Measurements from ENCODE around the gene CSNK1A1.

CSNK1A1 gene

DNA sequence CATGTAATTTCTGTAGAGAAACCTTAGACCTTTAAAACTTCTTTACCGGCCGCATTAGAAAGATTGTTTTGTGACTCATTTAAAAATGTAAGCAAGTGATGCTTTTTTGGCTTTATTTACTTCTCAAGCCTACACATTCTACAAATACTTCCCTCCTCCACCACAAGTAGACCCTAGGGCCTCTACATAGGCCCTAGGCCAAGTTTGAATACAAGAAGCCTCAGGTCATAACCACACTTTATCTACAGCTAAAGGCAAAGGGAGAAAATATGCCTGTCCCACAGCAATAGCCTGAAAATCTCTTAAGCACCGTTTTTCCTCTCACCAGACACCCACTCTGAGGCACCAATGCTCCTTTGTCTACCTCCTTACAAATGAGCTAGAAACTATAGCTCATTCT, 53.9 kb downstream of the CSNK1A1 start:
- WGBS (ENCODE audit: extremely low coverage, insufficient coverage, insufficient read length) = no CpG with 5 or more reads among the region's 3 CpGs

DNA sequence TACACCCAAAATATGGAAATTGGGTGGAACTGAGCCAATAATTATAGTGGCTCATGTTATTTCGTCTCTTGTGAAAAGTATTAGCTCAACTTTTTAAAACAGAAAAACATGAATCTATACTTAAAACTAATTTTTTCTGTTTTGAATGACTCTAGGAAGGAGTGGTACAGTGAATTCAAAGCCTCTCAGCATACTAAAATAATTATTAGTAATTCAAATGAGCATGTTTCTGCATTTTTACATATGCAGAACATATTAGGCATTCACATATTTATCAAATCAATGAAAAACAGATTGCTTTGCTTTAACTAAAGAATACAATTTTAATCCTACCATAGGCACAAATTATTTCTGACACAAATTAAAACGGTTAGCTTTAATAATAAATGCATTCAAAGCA, 54.3 kb downstream of the CSNK1A1 start:
- no peak overlapping the region for H3K18ac ChIP-seq (ENCODE audit: low read length)
- no peaks in the 10 kb centered on the region for H3K79me2 ChIP-seq (ENCODE audit: control insufficient read depth, insufficient read depth, low read length, poor library complexity)
- no peak overlapping the region for H3K27ac ChIP-seq (ENCODE audit: low read depth, low read length)
- peaks cover 8 to 9% of the 10 kb centered on the region in 2 experiments for H3K36me3 ChIP-seq (ENCODE audit: control insufficient read depth in 1 of 2, insufficient read depth in 2 of 2, low read length in 2 of 2)
- no peak overlapping the region for H2BK120ac ChIP-seq (ENCODE audit: insufficient read depth, low read length, poor library complexity)
- H2BK12ac ChIP-seq (ENCODE audit: low read length) = no peak overlapping the region
- H4K8ac ChIP-seq (ENCODE audit: low read depth, low read length) = no peak overlapping the region
- no peak overlapping the region for H3K23ac ChIP-seq (ENCODE audit: low read length)
- H3K4me3 ChIP-seq (ENCODE audit: low read depth, low read length) = no peak overlapping the region
- no peak overlapping the region for H4K91ac ChIP-seq (ENCODE audit: low read depth, low read length)
- H2BK5ac ChIP-seq (ENCODE audit: low read depth, low read length, poor library complexity) = no peak overlapping the region
- no peaks in the 10 kb centered on the region for H3K9me3 ChIP-seq (ENCODE audit: insufficient read depth, low read depth, low read length)
- H3K4me1 ChIP-seq (ENCODE audit: control insufficient read depth in 1 of 2, insufficient read depth in 2 of 2, low read length in 2 of 2) = peaks cover 1 to 4% of the 10 kb centered on the region in 2 experiments
- H2AFZ ChIP-seq (ENCODE audit: insufficient read depth, low read length, poor library complexity) = no peak overlapping the region
- H3K4me2 ChIP-seq (ENCODE audit: low read length) = no peak overlapping the region
- no peaks in the 10 kb centered on the region for H3K27me3 ChIP-seq (ENCODE audit: insufficient read depth, low read length)
- no peak overlapping the region for H3K9ac ChIP-seq (ENCODE audit: low read length)
- no peak for DNase-seq
- H3K4ac ChIP-seq (ENCODE audit: low read depth, low read length) = no peak overlapping the region
- no peak overlapping the region for H4K12ac ChIP-seq (ENCODE audit: low read depth, low read length)
- peaks cover 1% of the 10 kb centered on the region for H3K79me1 ChIP-seq (ENCODE audit: low read length)
- no CpG with 5 or more reads among the region's 2 CpGs for WGBS (ENCODE audit: extremely low coverage, insufficient coverage, insufficient read length)
- H2AK5ac ChIP-seq (ENCODE audit: low read length) = no peak overlapping the region
- H3K14ac ChIP-seq (ENCODE audit: low read length) = no peak overlapping the region

More for the DNA sequence above, 53.9 kb downstream of the CSNK1A1 start:
- no peak overlapping the region for H3K18ac ChIP-seq (ENCODE audit: low read length)
- no peak overlapping the region for H3K23ac ChIP-seq (ENCODE audit: low read length)
- no peak overlapping the region for H3K4me3 ChIP-seq (ENCODE audit: low read depth, low read length)
- peaks cover 8 to 12% of the 10 kb centered on the region in 2 experiments for H3K36me3 ChIP-seq (ENCODE audit: control insufficient read depth in 1 of 2, insufficient read depth in 2 of 2, low read length in 2 of 2)
- H3K79me1 ChIP-seq (ENCODE audit: low read length) = peaks cover 1% of the 10 kb centered on the region
- no peak overlapping the region for H2AK5ac ChIP-seq (ENCODE audit: low read length)
- H3K27ac ChIP-seq (ENCODE audit: low read depth, low read length) = peak overlapping the region; percentile 10
- no peaks in the 10 kb centered on the region for H3K27me3 ChIP-seq (ENCODE audit: insufficient read depth, low read length)
- no peak overlapping the region for H4K8ac ChIP-seq (ENCODE audit: low read depth, low read length)
- H4K12ac ChIP-seq (ENCODE audit: low read depth, low read length) = no peak overlapping the region
- H3K4me2 ChIP-seq (ENCODE audit: low read length) = no peak overlapping the region
- H2BK12ac ChIP-seq (ENCODE audit: low read length) = no peak overlapping the region
- peaks cover 3 to 6% of the 10 kb centered on the region in 2 experiments for H3K4me1 ChIP-seq (ENCODE audit: control insufficient read depth in 1 of 2, insufficient read depth in 2 of 2, low read length in 2 of 2)
- H3K14ac ChIP-seq (ENCODE audit: low read length) = no peak overlapping the region
- no peak overlapping the region for H2BK5ac ChIP-seq (ENCODE audit: low read depth, low read length, poor library complexity)
- no peak overlapping the region for H3K9ac ChIP-seq (ENCODE audit: low read length)
- no peak overlapping the region for H3K4ac ChIP-seq (ENCODE audit: low read depth, low read length)
- no peaks in the 10 kb centered on the region for H3K79me2 ChIP-seq (ENCODE audit: control insufficient read depth, insufficient read depth, low read length, poor library complexity)
- peak; percentile 62 to 85 for DNase-seq
- no peak overlapping the region for H4K91ac ChIP-seq (ENCODE audit: low read depth, low read length)
- H2AFZ ChIP-seq (ENCODE audit: insufficient read depth, low read length, poor library complexity) = no peak overlapping the region
- H2BK120ac ChIP-seq (ENCODE audit: insufficient read depth, low read length, poor library complexity) = no peak overlapping the region
- no peaks in the 10 kb centered on the region for H3K9me3 ChIP-seq (ENCODE audit: insufficient read depth, low read depth, low read length)

DNA sequence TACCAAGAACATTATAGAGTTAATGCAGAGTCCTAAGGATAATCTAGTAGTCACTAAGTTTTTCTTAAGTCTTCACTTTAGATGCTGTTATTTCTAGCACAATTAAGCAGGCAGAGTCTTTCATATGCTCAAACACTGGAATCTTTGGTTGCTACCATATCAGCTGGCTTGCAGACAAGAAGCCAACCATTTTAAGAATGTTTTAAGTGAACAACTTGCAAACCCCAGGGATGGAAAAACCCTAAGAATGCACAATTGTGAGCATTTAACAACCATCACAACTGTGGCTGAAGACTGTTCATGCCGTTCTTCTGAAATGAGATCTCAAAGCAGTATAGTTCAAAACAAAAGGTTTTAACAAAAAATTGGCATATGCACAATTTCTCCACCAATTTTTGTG, 55.1 kb downstream of the CSNK1A1 start:
- H2BK5ac ChIP-seq (ENCODE audit: low read depth, low read length, poor library complexity) = no peak overlapping the region
- no peak overlapping the region for H3K27ac ChIP-seq (ENCODE audit: low read depth, low read length)
- no peak overlapping the region for H4K12ac ChIP-seq (ENCODE audit: low read depth, low read length)
- H3K4me3 ChIP-seq (ENCODE audit: low read depth, low read length) = no peak overlapping the region
- no peak overlapping the region for H2AK5ac ChIP-seq (ENCODE audit: low read length)
- H3K4me2 ChIP-seq (ENCODE audit: low read length) = no peak overlapping the region
- DNase-seq = no peak
- no peak overlapping the region for H2AFZ ChIP-seq (ENCODE audit: insufficient read depth, low read length, poor library complexity)
- no peak overlapping the region for H3K18ac ChIP-seq (ENCODE audit: low read length)
- no peaks in the 10 kb centered on the region for H3K9me3 ChIP-seq (ENCODE audit: insufficient read depth, low read depth, low read length)
- peaks cover 1% of the 10 kb centered on the region for H3K79me1 ChIP-seq (ENCODE audit: low read length)
- H2BK120ac ChIP-seq (ENCODE audit: insufficient read depth, low read length, poor library complexity) = no peak overlapping the region
- WGBS (ENCODE audit: extremely low coverage, insufficient coverage, insufficient read length) = no CpG with 5 or more reads among the region's 1 CpG
- H3K9ac ChIP-seq (ENCODE audit: low read length) = no peak overlapping the region
- no peak overlapping the region for H4K91ac ChIP-seq (ENCODE audit: low read depth, low read length)
- no peak overlapping the region for H2BK12ac ChIP-seq (ENCODE audit: low read length)
- no peak overlapping the region for H3K4ac ChIP-seq (ENCODE audit: low read depth, low read length)
- no peaks in the 10 kb centered on the region for H3K79me2 ChIP-seq (ENCODE audit: control insufficient read depth, insufficient read depth, low read length, poor library complexity)
- peaks cover 1 to 4% of the 10 kb centered on the region in 2 experiments for H3K4me1 ChIP-seq (ENCODE audit: control insufficient read depth in 1 of 2, insufficient read depth in 2 of 2, low read length in 2 of 2)
- no peak overlapping the region for H3K23ac ChIP-seq (ENCODE audit: low read length)
- H3K36me3 ChIP-seq (ENCODE audit: control insufficient read depth in 1 of 2, insufficient read depth in 2 of 2, low read length in 2 of 2) = peaks cover 9 to 10% of the 10 kb centered on the region in 2 experiments
- no peaks in the 10 kb centered on the region for H3K27me3 ChIP-seq (ENCODE audit: insufficient read depth, low read length)
- no peak overlapping the region for H3K14ac ChIP-seq (ENCODE audit: low read length)
- H4K8ac ChIP-seq (ENCODE audit: low read depth, low read length) = no peak overlapping the region

DNA sequence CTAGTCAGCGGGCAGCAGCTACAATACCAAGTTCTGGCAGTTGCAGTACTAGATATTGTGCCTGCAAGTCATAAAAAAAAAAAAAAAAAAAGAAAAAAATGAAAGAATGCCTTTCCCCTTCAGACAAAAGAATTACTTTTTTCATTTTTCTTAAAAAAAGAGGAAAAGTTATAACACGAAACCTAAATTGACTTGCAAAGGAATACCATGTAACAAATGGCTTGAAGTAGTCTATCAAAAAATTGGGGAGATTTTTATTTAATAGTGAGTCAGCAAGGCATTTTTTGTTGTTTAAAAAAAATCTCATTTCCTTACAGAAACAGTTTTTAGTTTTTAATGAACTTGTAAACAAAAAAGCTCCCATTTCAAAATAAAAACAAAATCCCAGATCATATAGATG, 55.6 kb downstream of the CSNK1A1 start:
- Histone ChIP-seq H2BK5ac (ENCODE audit: low read depth, low read length, poor library complexity) (no peak overlapping the region), H3K9me3 (ENCODE audit: insufficient read depth, low read depth, low read length) (no peaks in the 10 kb centered on the region), H2BK120ac (ENCODE audit: insufficient read depth, low read length, poor library complexity) (no peak overlapping the region), H4K91ac (ENCODE audit: low read depth, low read length) (no peak overlapping the region), H3K36me3 (ENCODE audit: control insufficient read depth in 1 of 2, insufficient read depth in 2 of 2, low read length in 2 of 2) (peaks cover 9 to 10% of the 10 kb centered on the region in 2 experiments), H2AK5ac (ENCODE audit: low read length) (no peak overlapping the region), H3K4me1 (ENCODE audit: control insufficient read depth in 1 of 2, insufficient read depth in 2 of 2, low read length in 2 of 2) (peaks cover 1 to 4% of the 10 kb centered on the region in 2 experiments), H2AFZ (ENCODE audit: insufficient read depth, low read length, poor library complexity) (no peak overlapping the region), H3K23ac (ENCODE audit: low read length) (no peak overlapping the region), H3K27me3 (ENCODE audit: insufficient read depth, low read length) (no peaks in the 10 kb centered on the region), H3K4me2 (ENCODE audit: low read length) (no peak overlapping the region), H3K27ac (ENCODE audit: low read depth, low read length) (no peak overlapping the region), H3K4me3 (ENCODE audit: low read depth, low read length) (no peak overlapping the region), H2BK12ac (ENCODE audit: low read length) (no peak overlapping the region), H3K18ac (ENCODE audit: low read length) (no peak overlapping the region), H3K9ac (ENCODE audit: low read length) (no peak overlapping the region), H4K8ac (ENCODE audit: low read depth, low read length) (no peak overlapping the region), H3K79me2 (ENCODE audit: control insufficient read depth, insufficient read depth, low read length, poor library complexity) (no peaks in the 10 kb centered on the region), H3K4ac (ENCODE audit: low read depth, low read length) (no peak overlapping the region), H4K12ac (ENCODE audit: low read depth, low read length) (no peak overlapping the region), H3K79me1 (ENCODE audit: low read length) (peaks cover 1% of the 10 kb centered on the region), H3K14ac (ENCODE audit: low read length) (no peak overlapping the region)
- DNase-seq = no peak
- WGBS (ENCODE audit: extremely low coverage, insufficient coverage, insufficient read length) = no CpG with 5 or more reads among the region's 2 CpGs
